Karpas-422 (cell line): ENCODE data around the gene ZNF544. TPM values are rescaled to one million over a fixed set of nuclear protein-coding genes. Genes with fewer than 3 reads are reported as not detected.

Source experiments
- DNase-seq: peaks from one replicate; pipeline ENCODE4 v3.0.0-alpha.2; 2015
- H2AFZ ChIP-seq: fragments of 200-600 bp; sonication (generic); 2 replicates; pipeline ENCODE4 v1.6.1; 2014; ENCODE audit warnings: antibody characterized with exemption, low read length, mixed read lengths
- H3K27ac ChIP-seq: fragments of 200-600 bp; sonication (generic); 2 replicates; pipeline ENCODE4 v1.5.1; 2014; ENCODE audit warnings: mild to moderate bottlenecking, low read length, moderate library complexity
- H3K27me3 ChIP-seq: fragments of 200-600 bp; sonication (generic); 2 replicates; pipeline ENCODE4 v1.6.1; 2014; ENCODE audit warnings: low read length, mixed read lengths
- H3K36me3 ChIP-seq: fragments of 200-600 bp; sonication (generic); 2 replicates; pipeline ENCODE4 v1.6.1; 2014; ENCODE audit warnings: low read length, mixed read lengths; ENCODE audit not compliant: insufficient read depth
- H3K4me1 ChIP-seq: fragments of 200-600 bp; sonication (generic); 2 replicates; pipeline ENCODE4 v1.6.1; 2014; ENCODE audit warnings: mild to moderate bottlenecking, low read length, mixed read lengths
- H3K4me2 ChIP-seq: fragments of 200-600 bp; sonication (generic); 2 replicates; pipeline ENCODE4 v1.6.1; 2014; ENCODE audit warnings: low read length, low read depth, mild to moderate bottlenecking; ENCODE audit not compliant: poor library complexity, severe bottlenecking
- H3K4me3 ChIP-seq: fragments of 200-600 bp; sonication (generic); 2 replicates; pipeline ENCODE4 v1.5.1; 2014; ENCODE audit warnings: mild to moderate bottlenecking, antibody characterized with exemption, low read length, mixed read lengths
- H3K79me2 ChIP-seq: fragments of 200-600 bp; sonication (generic); 2 replicates; pipeline ENCODE4 v1.6.1; 2014; ENCODE audit warnings: mild to moderate bottlenecking, low read length, mixed read lengths
- H3K9ac ChIP-seq: fragments of 200-600 bp; sonication (generic); 2 replicates; pipeline ENCODE4 v1.6.0; 2014; ENCODE audit warnings: low read length
- H3K9me2 ChIP-seq: fragments of 200-600 bp; sonication (generic), shearing (Covaris generic); replicated peaks from 2 replicates; pipeline ENCODE4 v1.6.0; 2014; ENCODE audit warnings: mild to moderate bottlenecking, low read length, moderate library complexity; ENCODE audit not compliant: insufficient read depth
- H3K9me3 ChIP-seq: fragments of 300-700, 200-600 bp; sonication (generic); 2 replicates; pipeline ENCODE4 v1.6.1; 2014; ENCODE audit warnings: low read length, mixed read lengths
- H4K20me1 ChIP-seq: fragments of 200-600 bp; sonication (generic); 2 replicates; pipeline ENCODE4 v1.6.1; 2014; ENCODE audit warnings: mild to moderate bottlenecking, antibody characterized with exemption, low read length, low read depth; ENCODE audit not compliant: insufficient read depth
- total RNA-seq: library from RNA; depleted of rRNA; stranded (reverse); fragments of >200 nt; shearing (Covaris generic); gene quantifications from 2 replicates; pipeline ENCODE4 v1.2.3, GENCODE V29; 2014; ENCODE audit warnings: low replicate concordance; rRNA removed

Gene ZNF544
- 111 and 129 TPM in 2 replicates for total RNA-seq

- peak within 1 kb of the TSS; percentile 63 for H3K27ac ChIP-seq
- H3K9me3 ChIP-seq, result peaks cover 14% of the 10 kb centered on the region
- peak; percentile 92 for DNase-seq
- H3K4me3 ChIP-seq, result peak within 1 kb of the TSS; percentile 83
- H3K79me2 ChIP-seq, result peaks cover 55% of the 10 kb centered on the region
- H4K20me1 ChIP-seq, result no peaks in the 10 kb centered on the region
- H3K4me1 ChIP-seq, result peaks cover 14% of the 10 kb centered on the region
- H3K27me3 ChIP-seq, result no peaks in the 10 kb centered on the region
- peak within 1 kb of the TSS; percentile 99 for H3K4me2 ChIP-seq
- peak within 1 kb of the TSS; percentile 98 for H2AFZ ChIP-seq
- H3K9me2 ChIP-seq, result no peaks in the 10 kb centered on the region
- peaks cover 41% of the 10 kb centered on the region for H3K36me3 ChIP-seq
- peak within 1 kb of the TSS; percentile 96 for H3K9ac ChIP-seq
These were observed at the start of gene ZNF544 for GRCh38 chr19:58228585-58229254. ZNF544 (plus strand) TSS chr19:58228914; CDS start chr19:58244024, 15,110 bp downstream.

GRCh38 chr19:58181902-58182576 is 46.7 kb upstream of the ZNF544 start:
- Histone ChIP-seq H3K4me1 (peaks cover 7% of the 10 kb centered on the region), H3K36me3 (peaks cover 23% of the 10 kb centered on the region), H3K79me2 (peaks cover 11% of the 10 kb centered on the region), H4K20me1 (no peaks in the 10 kb centered on the region), H3K27me3 (no peaks in the 10 kb centered on the region), H3K4me2 (peak overlapping the region; percentile 72), H3K9ac (peak overlapping the region; percentile 49), H3K9me2 (no peaks in the 10 kb centered on the region), H3K4me3 (peak overlapping the region; percentile 75), H3K27ac (peak overlapping the region; percentile 41; the same call in 1 of the 2 replicates), H2AFZ (peak overlapping the region; percentile 75; the same call in 1 of the 2 replicates), H3K9me3 (peaks cover 45% of the 10 kb centered on the region)
- peak; percentile 90 for DNase-seq

GRCh38 chr19:58182577-58182988 is 46.1 kb upstream of the ZNF544 start:
- Histone ChIP-seq H2AFZ (peak overlapping the region; percentile 75; the same call in 1 of the 2 replicates), H3K4me2 (peak overlapping the region; percentile 72), H3K79me2 (peaks cover 11% of the 10 kb centered on the region), H3K4me3 (peak overlapping the region; percentile 75), H3K27ac (peak overlapping the region; percentile 82), H3K27me3 (no peaks in the 10 kb centered on the region), H3K9me2 (no peaks in the 10 kb centered on the region), H3K36me3 (peaks cover 28% of the 10 kb centered on the region), H3K9ac (peak overlapping the region; percentile 81), H3K9me3 (peaks cover 41% of the 10 kb centered on the region), H4K20me1 (no peaks in the 10 kb centered on the region), H3K4me1 (peaks cover 7% of the 10 kb centered on the region)
- DNase-seq, result peak; percentile 91

- H3K4me2 ChIP-seq, result peak within 1 kb of the TSS; percentile 72
- H3K9ac ChIP-seq, result peak within 1 kb of the TSS; percentile 81
- peak within 1 kb of the TSS; percentile 75 for H2AFZ ChIP-seq
- peaks cover 7% of the 10 kb centered on the region for H3K4me1 ChIP-seq
- peak within 1 kb of the TSS; percentile 75 for H3K4me3 ChIP-seq
- H4K20me1 ChIP-seq, result no peaks in the 10 kb centered on the region
- peaks cover 28% of the 10 kb centered on the region for H3K36me3 ChIP-seq
- peaks cover 43% of the 10 kb centered on the region for H3K9me3 ChIP-seq
- H3K27ac ChIP-seq, result peak within 1 kb of the TSS; percentile 82
- DNase-seq, result peak; percentile 95
- H3K79me2 ChIP-seq, result peaks cover 11% of the 10 kb centered on the region
- H3K27me3 ChIP-seq, result no peaks in the 10 kb centered on the region
- H3K9me2 ChIP-seq, result no peaks in the 10 kb centered on the region
These were observed 45.5 kb upstream of the ZNF544 start, which contains the start of gene ZNF274 for GRCh38 chr19:58182989-58183816. ZNF274 (plus strand) TSS chr19:58183061; CDS start chr19:58183966, 905 bp downstream.

GRCh38 chr19:58183817-58184215 is 44.9 kb upstream of the ZNF544 start:
- Histone ChIP-seq H3K9ac (peak overlapping the region; percentile 81), H3K27ac (no peak overlapping the region), H4K20me1 (no peaks in the 10 kb centered on the region), H3K4me1 (peaks cover 7% of the 10 kb centered on the region), H2AFZ (peak overlapping the region; percentile 64), H3K79me2 (peaks cover 11% of the 10 kb centered on the region), H3K36me3 (peaks cover 30% of the 10 kb centered on the region), H3K4me2 (peak overlapping the region; percentile 72), H3K4me3 (peak overlapping the region; percentile 75), H3K9me3 (peaks cover 39% of the 10 kb centered on the region), H3K9me2 (no peaks in the 10 kb centered on the region), H3K27me3 (no peaks in the 10 kb centered on the region)
- no peak for DNase-seq

DNA sequence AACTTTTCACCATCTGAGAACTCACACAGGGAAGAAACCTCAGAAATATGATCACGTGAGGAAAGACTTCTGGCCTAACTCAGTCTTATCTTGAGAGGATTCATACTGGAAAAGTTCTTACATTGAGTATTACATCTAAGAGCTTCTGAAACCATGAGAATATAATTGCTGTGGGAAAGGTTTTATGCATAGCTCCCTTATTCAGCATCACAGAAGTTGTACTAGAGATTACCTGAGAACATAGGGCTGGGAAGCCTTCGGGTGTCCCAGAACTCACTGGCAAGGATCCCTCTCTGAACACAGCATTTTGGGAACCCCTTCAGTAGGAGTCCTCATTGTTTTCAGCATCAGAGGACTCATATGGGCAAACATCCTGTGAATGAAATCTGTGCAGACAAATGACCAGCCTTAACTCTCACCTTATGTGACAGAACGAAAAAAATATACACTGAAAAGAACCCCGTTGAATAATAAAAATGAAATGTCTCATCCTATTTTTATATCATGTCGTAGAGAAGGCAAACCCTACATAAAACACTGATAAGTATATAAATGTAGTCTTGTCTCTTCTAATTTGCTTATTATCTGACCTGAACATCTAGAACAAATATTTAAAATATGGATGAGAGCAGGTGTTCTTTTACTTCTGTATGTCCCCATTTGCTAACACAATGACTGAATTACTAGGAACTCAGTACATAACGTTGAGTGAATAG is 31.7 kb upstream of the ZNF544 start:
- no peaks in the 10 kb centered on the region for H3K9me2 ChIP-seq
- no peak overlapping the region for H2AFZ ChIP-seq
- no peak for DNase-seq
- no peaks in the 10 kb centered on the region for H3K4me1 ChIP-seq
- H3K4me3 ChIP-seq, result peak overlapping the region; percentile 12; the same call in 1 of the 2 replicates
- peaks cover 72% of the 10 kb centered on the region for H3K36me3 ChIP-seq
- H4K20me1 ChIP-seq, result no peaks in the 10 kb centered on the region
- no peak overlapping the region for H3K4me2 ChIP-seq
- H3K9ac ChIP-seq, result no peak overlapping the region
- H3K27ac ChIP-seq, result no peak overlapping the region
- no peaks in the 10 kb centered on the region for H3K27me3 ChIP-seq
- H3K79me2 ChIP-seq, result no peaks in the 10 kb centered on the region
- peaks cover 74% of the 10 kb centered on the region for H3K9me3 ChIP-seq

DNA sequence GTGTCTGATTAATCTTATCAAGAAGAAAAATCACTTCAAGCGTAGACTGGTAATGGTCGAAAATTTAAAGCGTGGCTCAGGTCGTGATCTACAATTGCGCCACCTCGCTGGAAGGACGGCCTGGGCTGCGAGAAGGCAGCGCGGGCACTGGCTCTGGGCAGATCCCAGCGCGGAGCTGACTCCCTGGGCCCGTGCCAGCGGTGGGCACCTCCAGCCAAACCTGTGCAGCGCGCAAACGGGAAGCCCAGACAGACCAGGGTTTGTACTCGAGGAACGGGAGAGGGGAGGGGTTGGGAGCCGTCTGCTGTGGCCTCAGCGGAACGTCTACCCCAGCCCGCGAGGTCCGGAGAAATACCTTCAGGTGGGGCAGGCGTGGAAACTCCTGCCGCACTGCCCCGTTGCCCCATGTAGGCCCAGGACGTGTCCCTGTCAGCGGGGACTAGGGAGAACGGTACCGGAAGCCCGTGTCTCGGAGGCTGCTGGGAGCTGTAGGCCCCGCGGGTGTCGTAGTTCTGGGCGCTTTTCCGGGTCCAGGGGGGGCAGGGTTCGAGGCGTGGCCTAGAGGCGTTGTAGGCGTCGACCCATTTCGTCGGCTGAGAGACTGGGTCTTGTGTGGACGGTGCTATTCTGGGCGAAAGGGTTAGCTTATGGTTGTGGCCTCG is 24.8 kb upstream of the ZNF544 start:
- Histone ChIP-seq H3K9ac (no peak overlapping the region), H2AFZ (no peak overlapping the region), H3K79me2 (no peaks in the 10 kb centered on the region), H3K27ac (no peak overlapping the region), H4K20me1 (no peaks in the 10 kb centered on the region), H3K4me2 (no peak overlapping the region), H3K9me3 (peaks cover 77% of the 10 kb centered on the region), H3K27me3 (no peaks in the 10 kb centered on the region), H3K9me2 (no peaks in the 10 kb centered on the region), H3K4me3 (no peak overlapping the region), H3K4me1 (no peaks in the 10 kb centered on the region), H3K36me3 (peaks cover 57% of the 10 kb centered on the region)
- DNase-seq, result no peak
